HG03280 (cell line): ENCODE measurements around the gene HNRNPF.
"Not testable (repeated sequence)": the region's sequence is repeated elsewhere in the genome, so short reads cannot be mapped to it uniquely, and the experiment has no call there.

Experiments used
- ATAC-seq: cut with Tn5 transposase; IDR thresholded peaks from one replicate; pipeline ENCODE4 v1.9.1; 2021; ENCODE audit warnings: mild to moderate bottlenecking, moderate library complexity; ENCODE audit not compliant: unreplicated experiment

The HNRNPF gene, protein sequence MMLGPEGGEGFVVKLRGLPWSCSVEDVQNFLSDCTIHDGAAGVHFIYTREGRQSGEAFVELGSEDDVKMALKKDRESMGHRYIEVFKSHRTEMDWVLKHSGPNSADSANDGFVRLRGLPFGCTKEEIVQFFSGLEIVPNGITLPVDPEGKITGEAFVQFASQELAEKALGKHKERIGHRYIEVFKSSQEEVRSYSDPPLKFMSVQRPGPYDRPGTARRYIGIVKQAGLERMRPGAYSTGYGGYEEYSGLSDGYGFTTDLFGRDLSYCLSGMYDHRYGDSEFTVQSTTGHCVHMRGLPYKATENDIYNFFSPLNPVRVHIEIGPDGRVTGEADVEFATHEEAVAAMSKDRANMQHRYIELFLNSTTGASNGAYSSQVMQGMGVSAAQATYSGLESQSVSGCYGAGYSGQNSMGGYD

DNA sequence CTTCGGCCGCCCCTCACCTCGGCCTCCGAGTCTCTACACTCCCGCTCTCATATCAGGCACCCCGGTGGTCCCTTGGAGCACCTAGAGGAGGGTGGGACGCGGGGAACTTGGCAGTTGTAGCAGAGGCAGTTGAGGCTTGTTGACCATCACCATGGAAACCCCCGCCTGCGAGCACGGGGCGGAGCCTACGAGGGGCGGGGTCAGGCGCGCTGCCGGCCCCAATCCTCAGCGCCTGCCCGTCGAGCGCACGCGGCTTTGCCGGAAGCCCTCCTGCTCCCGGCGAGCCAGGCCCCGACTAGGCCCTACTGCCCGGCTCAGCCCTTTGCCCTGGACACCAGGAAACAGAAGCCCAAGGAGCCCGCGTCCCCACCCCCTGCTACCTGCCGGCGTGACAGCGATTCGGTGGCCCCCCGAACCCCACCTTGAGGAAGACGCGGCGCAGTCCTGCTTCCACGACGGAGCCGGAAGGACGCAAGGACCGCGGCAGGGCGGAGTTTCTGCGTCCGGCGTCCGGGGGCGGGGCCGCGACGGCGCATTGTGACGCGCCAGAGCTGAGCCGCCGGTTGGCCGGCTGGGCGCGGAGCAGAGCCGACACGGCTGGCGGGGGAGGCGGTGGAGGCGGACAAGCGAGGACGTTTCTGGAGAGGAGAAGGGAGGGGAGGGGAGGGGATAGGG is at the start of gene HNRNPF:
TSS of gene HNRNPF (minus strand) at position 477 of the 675 bp plus-strand sequence. CDS start 21,302 bp downstream, outside the sequence.
- peak; percentile 67 for ATAC-seq

DNA sequence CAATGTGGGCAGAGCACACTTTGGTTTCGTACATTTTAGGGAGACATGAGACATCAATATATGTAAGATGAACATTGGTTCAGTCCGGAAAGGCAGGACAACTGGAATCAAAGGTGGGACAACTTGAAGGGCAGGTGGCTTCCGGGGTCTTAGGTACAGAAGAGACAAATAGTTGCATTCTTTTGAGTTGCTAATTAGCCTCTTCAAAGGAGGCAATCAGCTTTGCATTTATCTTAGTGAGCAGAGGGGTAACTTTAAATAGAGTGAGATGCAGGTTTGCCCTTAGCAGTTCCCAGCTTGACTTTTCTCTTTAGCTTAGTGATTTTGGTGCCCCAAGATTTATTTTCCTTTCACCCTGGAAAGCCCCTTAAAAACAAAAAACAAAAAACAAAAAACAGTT is 49.2 kb upstream of the HNRNPF start:
- ATAC-seq = no peak

DNA sequence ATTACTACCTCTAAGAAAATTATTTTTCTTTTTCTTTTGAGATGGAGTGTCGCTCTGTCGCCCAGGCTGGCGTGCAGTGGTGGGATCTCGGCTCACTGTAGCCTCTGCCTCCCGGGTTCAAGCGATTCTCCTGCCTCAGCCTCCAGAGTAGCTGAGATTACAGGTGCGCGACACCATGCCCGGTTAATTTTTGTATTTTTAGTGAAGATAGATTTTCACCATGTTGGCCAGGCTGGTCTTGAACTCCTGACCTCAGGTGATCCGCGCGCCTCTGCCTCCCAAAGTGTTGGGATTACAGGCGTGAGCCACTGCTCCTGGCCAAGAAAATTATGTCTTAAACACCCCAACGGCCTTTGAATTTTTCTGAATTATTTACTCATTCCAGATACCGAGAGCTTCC is 47.6 kb upstream of the HNRNPF start:
- ATAC-seq = not testable (repeated sequence)

DNA sequence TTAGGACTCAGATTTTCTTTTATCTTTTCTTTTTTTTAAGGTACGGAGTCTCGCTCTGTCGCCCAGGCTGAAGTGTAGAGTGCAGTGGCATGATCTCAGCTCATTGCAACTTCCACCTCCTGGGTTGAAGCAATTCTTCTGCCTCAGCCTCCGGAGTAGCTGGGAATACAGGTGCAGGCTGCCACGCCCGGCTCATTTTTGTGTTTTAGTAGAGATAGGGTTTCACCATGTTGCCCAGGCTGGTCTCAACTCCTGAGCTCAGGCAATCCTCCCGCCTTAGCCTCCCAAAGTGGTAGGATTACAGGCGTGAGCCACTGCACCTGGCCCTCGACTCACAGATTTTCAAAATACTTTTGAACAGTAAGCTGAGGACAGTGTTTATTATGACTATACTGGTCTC is 45.0 kb upstream of the HNRNPF start:
- ATAC-seq = not testable (repeated sequence)

DNA sequence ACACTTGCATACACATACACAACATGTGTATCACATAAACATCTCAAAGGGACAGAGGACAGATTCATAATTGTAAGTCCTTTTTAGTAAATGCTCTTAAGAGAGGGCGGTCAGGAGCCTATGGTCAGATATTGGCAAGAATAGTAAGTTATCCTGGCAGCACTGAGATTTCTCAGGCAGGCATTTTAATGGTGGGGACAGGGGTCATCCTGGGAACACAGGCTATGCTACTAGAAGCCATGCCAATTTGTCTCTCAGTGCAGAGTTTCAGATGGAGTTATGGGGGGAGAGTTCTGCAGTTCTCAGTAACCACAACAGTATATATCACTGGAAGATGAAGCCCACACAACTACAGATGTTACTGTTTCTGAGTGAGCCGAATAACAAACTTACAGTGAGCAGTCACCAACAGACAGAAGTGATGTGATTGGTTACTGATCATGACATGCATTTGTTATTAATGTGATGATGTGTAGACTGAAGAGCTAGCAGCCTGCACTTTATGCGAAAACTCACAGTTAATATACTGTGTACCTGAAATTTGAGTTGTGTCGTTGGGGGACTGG is 44.4 kb upstream of the HNRNPF start:
- no peak for ATAC-seq

DNA sequence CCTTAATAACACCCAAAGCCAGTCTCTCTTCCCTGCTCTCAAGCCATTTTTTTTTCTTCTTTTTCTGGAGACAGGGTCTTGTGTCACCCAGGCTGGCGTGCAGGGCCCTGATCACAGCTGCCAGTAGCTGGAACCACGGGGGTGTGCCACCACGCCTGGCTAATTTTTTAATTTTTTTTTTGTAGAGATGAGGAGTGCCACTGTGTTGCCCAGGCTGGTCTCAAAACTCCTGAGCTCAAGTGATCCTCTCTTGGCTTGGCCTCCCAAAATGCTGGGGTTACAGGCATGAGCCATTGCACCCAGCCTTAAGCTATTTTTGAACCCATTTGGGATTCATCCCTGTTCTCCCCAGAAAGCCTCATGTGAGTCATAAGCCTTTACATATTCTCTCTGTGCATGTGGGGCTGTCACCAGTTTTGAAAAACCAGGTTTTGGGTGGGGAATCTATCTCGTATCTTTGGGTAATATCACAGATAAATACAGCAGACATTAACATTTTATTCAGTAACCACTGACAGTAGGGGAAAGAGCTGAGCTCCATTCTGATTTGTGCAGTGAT is 43.4 kb upstream of the HNRNPF start:
- no peak for ATAC-seq

DNA sequence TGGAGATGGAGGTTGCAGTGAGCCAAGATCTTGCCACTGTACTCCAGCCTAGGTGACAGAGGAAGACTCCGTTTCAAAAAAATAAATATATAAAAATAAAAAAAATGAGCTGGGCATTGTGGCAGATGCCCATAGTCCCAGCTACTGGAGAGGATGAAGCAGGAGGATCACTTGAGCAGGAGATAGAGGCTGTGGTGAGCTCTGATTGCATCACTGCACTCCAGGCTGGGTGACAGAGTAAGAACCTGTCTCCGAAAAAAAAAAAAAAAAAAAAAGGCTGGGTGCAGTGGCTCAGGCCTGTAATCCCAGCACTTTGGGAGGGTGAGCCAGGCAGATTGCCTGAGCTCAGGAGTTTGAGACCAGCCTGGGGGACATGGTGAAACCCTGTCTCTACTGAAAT is 39.8 kb upstream of the HNRNPF start:
- ATAC-seq = no peak

DNA sequence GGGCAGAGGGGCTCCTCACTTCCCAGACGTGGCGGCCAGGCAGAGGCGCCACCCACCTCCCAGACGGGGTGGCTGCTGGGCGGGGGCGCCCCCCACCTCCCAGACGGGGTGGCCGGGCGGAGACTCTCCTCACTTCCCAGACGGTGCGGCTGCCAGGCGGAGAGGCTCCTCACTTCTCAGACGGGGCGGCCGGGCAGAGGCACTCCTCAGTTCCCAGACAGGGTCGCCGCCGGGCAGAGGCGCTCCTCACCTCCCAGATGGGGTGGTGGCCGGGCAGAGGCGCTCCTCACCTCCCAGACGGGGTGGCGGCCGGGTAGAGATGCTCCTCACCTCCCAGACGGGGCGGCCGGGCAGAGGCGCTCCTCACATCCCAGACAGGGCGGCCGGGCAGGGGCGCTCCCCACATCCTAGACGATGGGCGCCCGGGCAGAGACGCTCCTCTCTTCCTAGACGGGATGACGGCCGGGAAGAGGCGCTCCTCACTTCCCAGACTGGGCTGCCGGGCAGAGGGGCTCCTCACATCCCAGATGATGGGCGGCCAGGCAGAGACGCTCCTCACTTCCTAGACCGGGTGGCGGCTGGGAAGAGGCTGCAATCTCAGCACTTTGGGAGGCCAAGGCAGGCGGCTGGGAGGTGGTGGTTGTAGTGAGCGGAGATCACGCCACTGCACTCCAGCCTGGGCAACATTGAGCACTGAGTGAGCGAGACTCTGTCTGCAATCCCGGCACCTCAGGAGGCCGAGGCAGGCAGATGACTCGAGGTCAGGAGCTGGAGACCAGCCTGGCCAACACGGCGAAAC is 37.4 kb upstream of the HNRNPF start:
- not testable (repeated sequence) for ATAC-seq

DNA sequence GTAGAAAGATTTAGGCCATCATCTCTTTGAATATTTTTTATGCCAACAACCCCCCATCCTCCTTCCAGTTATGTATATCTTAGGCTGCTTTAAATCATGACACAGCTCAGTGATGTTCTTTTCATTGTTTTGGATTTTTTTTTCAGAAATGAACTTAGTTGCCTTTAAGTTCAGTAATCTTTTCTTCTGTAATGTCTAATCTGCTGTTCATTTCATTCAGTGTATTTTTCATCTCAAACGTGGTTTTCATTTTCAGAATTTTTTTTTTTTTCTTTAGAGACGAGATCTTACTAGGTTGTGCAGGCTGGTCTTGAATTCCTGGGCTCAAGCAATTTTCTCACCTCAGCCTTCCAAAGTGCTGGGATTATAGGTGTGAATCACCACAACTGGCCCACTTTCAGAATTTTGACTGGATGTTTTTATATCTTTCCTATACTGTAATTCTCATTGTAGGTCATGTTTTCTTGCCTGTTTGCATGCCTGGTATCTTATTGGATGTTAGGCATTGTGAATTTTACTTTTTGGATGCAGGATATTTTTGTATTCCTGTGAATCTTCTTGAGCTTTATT is 36.0 kb upstream of the HNRNPF start:
- no peak for ATAC-seq

DNA sequence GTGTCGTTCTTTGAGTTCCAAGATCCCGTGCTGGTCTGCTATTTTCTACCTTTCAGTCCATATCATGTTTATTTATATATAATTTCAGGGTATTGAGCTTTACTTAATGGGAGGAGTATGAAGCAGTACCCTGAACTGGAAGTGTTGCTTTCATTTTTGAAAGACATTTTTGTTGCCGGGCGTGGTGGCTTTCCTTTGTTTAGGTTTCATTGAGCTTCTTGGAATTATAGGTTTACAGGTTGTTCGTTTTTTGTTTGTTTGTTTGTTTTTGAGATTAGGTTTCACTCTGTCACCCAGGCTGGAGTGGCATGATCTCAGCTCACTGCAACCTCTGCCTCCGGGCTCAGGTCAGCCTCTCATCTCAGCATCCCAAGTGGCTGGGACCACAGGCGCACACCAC is 35.3 kb upstream of the HNRNPF start:
- no peak for ATAC-seq

DNA sequence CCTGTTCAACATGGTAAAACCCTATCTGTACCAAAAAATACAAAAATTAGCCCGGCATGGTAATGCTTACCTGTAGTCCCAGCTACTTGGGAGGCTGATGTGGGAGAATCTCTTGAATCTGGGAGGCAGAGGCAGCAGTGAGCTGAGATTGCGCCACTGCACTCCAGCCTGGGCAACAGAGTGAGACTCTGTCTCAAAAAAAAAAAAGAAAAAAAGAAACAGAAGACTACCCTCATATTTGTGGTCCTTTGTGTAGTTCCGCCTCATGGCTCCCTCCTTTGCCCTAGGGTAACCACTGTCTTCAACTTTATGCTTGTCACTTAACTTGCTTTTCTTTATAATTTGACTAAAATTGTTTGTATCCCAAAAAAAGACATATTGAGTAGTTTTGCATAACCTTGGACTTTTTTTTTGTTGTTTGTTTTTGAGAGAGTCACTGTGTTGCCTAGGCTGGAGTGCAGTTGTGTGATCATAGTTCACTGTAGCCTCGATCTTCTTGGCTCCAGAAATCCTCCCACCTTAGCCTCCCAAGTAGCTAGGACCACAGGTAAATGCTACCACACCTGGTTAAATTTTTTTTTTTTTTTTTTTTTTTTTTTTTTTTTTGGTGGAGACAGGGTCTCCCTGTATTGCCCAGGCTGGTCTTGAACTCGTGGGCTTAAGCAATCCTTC is 31.6 kb upstream of the HNRNPF start:
- no peak for ATAC-seq

DNA sequence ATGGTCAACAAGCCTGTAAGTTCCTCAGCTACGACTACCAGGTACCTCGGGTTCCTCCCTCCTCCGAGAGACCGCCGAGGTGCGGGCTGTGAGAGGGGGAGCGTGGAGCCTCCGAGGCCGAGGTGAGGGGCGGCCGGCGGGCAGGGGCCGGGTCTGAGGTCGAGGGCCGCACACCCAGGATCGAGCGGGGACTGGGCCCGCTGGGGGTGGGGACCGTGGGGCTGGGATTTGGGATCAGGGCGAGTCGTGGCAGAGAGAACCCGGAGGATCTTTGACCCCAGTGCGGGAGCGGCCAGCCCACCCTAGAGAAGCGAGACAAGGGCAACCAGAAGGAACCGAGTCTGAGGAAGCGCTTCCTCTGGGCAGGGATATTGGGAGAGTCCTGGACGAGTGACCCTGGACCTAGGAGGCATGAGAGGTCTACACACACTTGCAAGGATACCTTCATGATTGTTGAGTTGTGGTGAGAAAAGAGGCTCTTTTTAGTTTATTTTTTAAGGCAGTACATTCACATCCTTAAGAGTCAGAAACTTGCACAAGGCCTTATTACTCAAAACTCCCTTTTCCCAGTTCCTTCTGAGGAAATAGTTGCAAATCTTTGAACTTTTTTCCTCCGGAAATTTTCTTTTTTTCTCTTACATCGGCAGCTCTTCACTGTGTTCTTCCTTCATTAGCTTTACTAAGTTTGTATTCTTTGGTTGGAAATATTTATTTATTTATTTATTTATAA is 28.3 kb upstream of the HNRNPF start:
- ATAC-seq = no peak

DNA sequence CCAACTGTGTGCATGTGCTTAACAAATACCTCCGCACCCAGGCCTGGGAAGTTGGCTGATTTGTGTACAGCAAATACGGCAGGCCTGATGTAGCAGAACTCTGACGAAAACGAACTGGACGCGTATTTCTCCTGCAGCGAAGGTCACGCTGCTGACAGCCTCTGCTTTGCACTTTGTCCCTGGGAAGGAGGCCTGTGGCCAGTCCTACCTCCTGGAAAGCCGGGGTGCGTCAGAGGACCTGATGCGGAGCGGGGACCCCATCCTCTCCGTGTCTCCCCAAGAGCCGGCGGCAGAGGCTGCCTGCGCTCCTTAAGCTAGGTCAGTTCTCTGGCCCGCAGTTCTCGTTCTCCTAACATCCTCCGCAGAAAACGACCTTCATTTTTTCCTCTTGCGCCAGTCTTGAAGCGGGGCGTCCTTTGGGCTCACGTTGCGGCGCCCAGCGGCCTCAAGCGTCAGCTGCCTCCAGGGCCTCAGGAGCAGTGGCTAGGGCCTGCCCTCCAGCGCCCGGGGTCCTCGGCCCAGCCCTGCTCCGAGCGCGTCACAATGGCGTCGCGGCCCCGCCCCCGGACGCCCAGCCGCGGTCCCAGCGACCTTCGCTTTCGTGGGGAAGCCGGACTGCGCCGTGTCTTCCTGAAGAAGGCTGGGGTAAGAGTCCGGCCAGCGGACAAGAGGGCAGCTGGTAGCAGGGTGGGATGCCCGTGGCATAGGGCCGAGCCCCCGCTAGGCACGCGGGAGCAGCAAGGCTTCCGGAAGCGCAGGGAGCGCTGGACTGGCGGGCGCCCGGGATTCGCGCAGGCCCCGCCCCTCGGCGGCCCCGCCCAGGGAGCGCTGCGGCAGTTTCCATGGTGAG is 27.5 kb upstream of the HNRNPF start, which contains the start of gene ZNF487:
TSS of gene ZNF487 (plus strand) at position 821 of the 850 bp plus-strand sequence. CDS start 38,703 bp downstream, outside the sequence.
- ATAC-seq = peak; percentile 95

DNA sequence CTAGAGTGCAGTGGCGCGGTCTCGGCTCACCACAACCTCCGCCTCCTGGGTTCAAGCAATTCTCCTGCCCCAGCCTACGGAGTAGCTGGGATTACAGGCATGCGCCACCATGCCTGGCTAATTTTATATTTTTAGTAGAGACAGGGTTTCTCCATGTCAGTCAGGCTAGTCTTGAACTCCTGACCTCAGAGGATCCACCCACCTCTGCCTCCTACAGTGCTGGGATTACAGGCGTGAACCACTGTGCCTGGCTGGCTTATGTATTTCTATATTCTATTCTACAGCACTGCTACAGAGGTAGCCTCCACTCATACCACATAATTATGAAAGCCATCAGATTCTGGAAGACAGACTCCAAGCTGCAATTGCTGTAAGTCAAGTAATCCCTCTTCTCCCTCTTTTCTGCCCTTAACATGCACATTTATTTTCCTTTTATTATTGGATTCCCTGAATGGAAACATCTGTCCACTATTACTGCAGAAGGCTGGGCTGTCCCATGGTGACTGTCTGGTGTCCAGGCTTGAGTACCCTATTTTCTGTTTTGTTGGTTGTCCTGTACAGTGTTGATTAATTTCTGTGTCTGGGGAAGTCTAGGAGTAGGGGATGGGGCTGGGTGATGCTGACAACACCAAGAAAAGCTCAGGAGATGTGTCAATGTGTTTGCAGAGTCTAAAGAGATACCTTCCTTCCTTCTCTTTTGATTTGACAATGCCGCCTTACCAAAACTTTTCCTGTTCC is 22.1 kb upstream of the HNRNPF start:
- ATAC-seq = no peak

DNA sequence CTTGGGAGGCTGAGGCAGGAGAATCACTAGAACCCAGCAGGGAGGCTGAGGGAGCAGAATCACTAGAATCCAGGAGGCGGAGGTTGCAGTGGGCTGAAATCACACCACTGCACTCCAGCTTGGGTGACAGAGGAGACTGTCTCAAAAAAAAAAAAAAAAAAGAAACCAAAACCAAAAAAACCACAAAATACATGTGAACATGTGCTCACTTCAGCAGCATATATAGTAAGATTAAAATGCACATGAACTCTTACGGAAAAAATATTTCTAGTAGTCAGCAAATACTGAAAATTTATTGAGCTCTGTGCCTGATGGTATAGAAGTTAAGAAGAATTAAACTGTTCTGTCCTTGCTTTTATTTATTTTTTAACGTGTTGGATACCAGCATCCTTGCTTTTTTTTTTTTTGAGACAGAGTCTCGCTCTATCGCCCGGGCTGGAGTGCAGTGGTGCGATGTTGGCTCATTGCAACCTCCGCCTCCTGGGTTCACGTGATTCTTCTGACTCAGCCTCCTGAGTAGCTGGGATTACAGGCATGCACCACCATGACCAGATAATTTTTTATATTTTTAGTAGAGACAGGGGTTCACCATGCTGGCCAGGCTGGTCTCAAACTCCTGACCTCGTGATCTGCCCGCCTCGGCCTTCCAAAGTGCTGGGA is 18.3 kb upstream of the HNRNPF start:
- ATAC-seq = no peak

DNA sequence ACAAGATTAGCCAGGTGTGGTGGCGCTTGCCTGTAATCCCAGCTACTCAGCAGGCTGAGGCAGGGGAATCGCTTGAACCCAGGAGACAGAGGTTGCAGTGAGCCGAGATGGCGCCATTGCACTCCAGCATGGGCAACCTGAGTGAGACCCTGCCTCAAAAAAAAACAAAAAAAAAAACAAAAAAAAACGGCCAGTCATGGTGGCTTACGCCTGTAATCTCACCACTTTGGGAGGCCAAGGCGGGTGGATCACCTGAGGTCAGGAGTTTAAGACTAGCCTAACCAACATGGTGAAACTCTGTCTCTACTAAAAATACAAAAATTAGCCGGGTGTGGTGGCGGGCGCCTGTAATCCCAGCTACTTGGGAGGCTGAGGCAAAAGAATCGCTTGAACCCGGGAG is 17.5 kb upstream of the HNRNPF start:
- ATAC-seq = not testable (repeated sequence)

DNA sequence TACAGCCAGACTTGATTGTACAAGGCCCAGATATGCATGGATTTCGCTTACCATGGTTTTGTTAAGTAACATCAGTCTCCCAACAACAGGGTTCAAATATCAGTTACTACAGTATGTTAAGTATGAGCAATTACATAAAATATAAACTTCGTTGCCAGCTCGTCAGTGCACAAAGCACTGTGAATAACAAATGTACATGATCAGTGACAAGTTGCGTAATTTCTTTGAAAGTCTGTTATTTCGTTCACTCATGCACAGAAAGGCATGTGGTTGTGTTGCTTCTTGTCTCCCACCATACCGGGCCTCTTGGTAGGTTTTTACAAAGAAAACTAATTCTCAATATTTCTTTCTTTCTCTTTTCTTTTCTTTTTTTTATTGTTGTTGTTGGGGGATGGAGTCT is 15.4 kb upstream of the HNRNPF start:
- ATAC-seq = no peak
